ENCODE results near the gene DIAPH1.

DIAPH1 gene

GRCh38 chr5:141483902-141484301 is 134.9 kb downstream of the DIAPH1 start:
- no peak for TF ChIP-seq CTCF (IDR thresholded peaks at IDR 0.05; ENCODE audit: low read depth, low read length, missing control alignments)
- H3K4me3 ChIP-seq (replicated peaks; ENCODE audit: low read depth, low read length): no peak overlapping the region
- DNase-seq (ENCODE audit: extremely low read depth, low read depth): no peak

GRCh38 chr5:141479776-141480175 is 139.0 kb downstream of the DIAPH1 start:
- H3K4me3 ChIP-seq (replicated peaks; ENCODE audit: low read depth, low read length): peak overlapping the region; percentile 58
- no peak for TF ChIP-seq CTCF (IDR thresholded peaks at IDR 0.05; ENCODE audit: low read depth, low read length, missing control alignments)
- DNase-seq (ENCODE audit: extremely low read depth, low read depth): no peak

- DNase-seq (ENCODE audit: extremely low read depth, low read depth): no peak
- peak; percentile 29 for TF ChIP-seq CTCF (IDR thresholded peaks at IDR 0.05; ENCODE audit: low read depth, low read length, missing control alignments)
- H3K4me3 ChIP-seq (replicated peaks; ENCODE audit: low read depth, low read length): peak overlapping the region; percentile 58
These were observed 140.4 kb downstream of the DIAPH1 start for GRCh38 chr5:141478321-141478945.

GRCh38 chr5:141477815-141478214 is 141.0 kb downstream of the DIAPH1 start:
- TF ChIP-seq CTCF (IDR thresholded peaks at IDR 0.05; ENCODE audit: low read depth, low read length, missing control alignments): no peak
- peak overlapping the region; percentile 58 for H3K4me3 ChIP-seq (replicated peaks; ENCODE audit: low read depth, low read length)
- DNase-seq (ENCODE audit: extremely low read depth, low read depth): no peak

GRCh38 chr5:141477044-141477575 is 141.7 kb downstream of the DIAPH1 start:
- H3K4me3 ChIP-seq (replicated peaks; ENCODE audit: low read depth, low read length): peak overlapping the region; percentile 58
- no peak for DNase-seq (ENCODE audit: extremely low read depth, low read depth)

GRCh38 chr5:141476132-141476911 is 142.5 kb downstream of the DIAPH1 start:
- H3K4me3 ChIP-seq (replicated peaks; ENCODE audit: low read depth, low read length): peak overlapping the region; percentile 58
- TF ChIP-seq CTCF (IDR thresholded peaks at IDR 0.05; ENCODE audit: low read depth, low read length, missing control alignments): no peak
- DNase-seq (ENCODE audit: extremely low read depth, low read depth): peak; percentile 50

More at GRCh38 chr5:141477044-141477575, 141.7 kb downstream of the DIAPH1 start:
- TF ChIP-seq CTCF (IDR thresholded peaks at IDR 0.05; ENCODE audit: low read depth, low read length, missing control alignments): no peak

Measured in HFF-Myc (cell line).